SK-N-SH (cell line): ENCODE results near the gene RASA3. TPM values are rescaled to one million over a fixed set of nuclear protein-coding genes. Genes with fewer than 3 reads are reported as not detected.
A peak's percentile ranks its signal among the peaks of the same experiment; 100 is the strongest.

Experiments
- CTCF ChIA-PET: fragments of 300-600, 350-600 bp; formaldehyde crosslinking; extraction: SDS; loops from one replicate; lab custom pipeline; 2021; lab: Yijun Ruan, JAX
- POLR2A ChIA-PET: fragments of 350-600 bp; sonication (Branson Sonifier 250); formaldehyde crosslinking; extraction: SDS; loops from one replicate; lab custom pipeline; 2020; ENCODE audit warnings: antibody characterized with exemption, inconsistent platforms; lab: Yijun Ruan, JAX
- DNase-seq: peaks from one replicate; pipeline ENCODE4 v3.0.0; 2012
- H2AFZ ChIP-seq: fragments of 200-600 bp; sonication (generic); 2 replicates; pipeline ENCODE4 v1.8.1; 2016; ENCODE audit warnings: antibody characterized with exemption, mild to moderate bottlenecking, low read depth
- H3F3A ChIP-seq: fragments of 200-600 bp; sonication (generic); replicated peaks from 2 replicates; pipeline ENCODE3; 2016; ENCODE audit warnings: antibody characterized with exemption, mild to moderate bottlenecking; ENCODE audit not compliant: insufficient read depth
- H3K27ac ChIP-seq, 2 experiments: fragments of 200-500 bp in 1 of 2; fragments of 200-600 bp in 1 of 2; sonication (Bioruptor generic) in 1 of 2; sonication (generic), shearing (Covaris generic) in 1 of 2; 2 replicates each; pipeline versions ENCODE4 v1.5.1 to v1.6.1; 2014 to 2016; ENCODE audit warnings: low read depth in 2 of 2, inconsistent platforms in 1 of 2, low read length in 1 of 2, mild to moderate bottlenecking in 1 of 2, mixed read lengths in 1 of 2
- H3K27me3 ChIP-seq: fragments of 200-600 bp; sonication (generic), shearing (Covaris generic); 2 replicates; pipeline ENCODE4 v1.6.1; 2016; ENCODE audit warnings: mixed run types; ENCODE audit not compliant: insufficient read depth
- H3K36me3 ChIP-seq, 2 experiments: fragments of 200-500 bp in 1 of 2; fragments of 200-600 bp in 1 of 2; sonication (Bioruptor generic) in 1 of 2; sonication (generic) in 1 of 2; replicated peaks in 1 of 2; 2 replicates each; pipeline versions ENCODE3 to v1.5.1; 2014 to 2016; ENCODE audit warnings: low read length in 1 of 2, mild to moderate bottlenecking in 1 of 2; ENCODE audit not compliant: insufficient read depth in 2 of 2, control insufficient read depth in 1 of 2
- H3K4me1 ChIP-seq, 2 experiments: fragments of 200-500 bp in 1 of 2; fragments of 200-600 bp in 1 of 2; sonication (Bioruptor generic) in 1 of 2; sonication (generic), shearing (Covaris generic) in 1 of 2; 2 replicates each; pipeline versions ENCODE4 v1.5.1 to v1.6.1; 2014 to 2016; ENCODE audit warnings: low read depth in 1 of 2, low read length in 1 of 2, mixed run types in 1 of 2; ENCODE audit not compliant: insufficient read depth in 2 of 2, control insufficient read depth in 1 of 2
- H3K4me2 ChIP-seq: fragments of 200-600 bp; sonication (generic), shearing (Covaris generic); 2 replicates; pipeline ENCODE4 v1.6.1; 2017; ENCODE audit warnings: mixed run types
- H3K4me3 ChIP-seq, 2 experiments: fragments of 200-500 bp in 1 of 2; fragments of 200-600 bp in 1 of 2; sonication (Bioruptor generic) in 1 of 2; sonication (generic), shearing (Covaris generic) in 1 of 2; 2 replicates each; pipeline versions ENCODE4 v1.5.1 to v1.8.1; 2014 to 2016; ENCODE audit warnings: low read depth in 2 of 2, inconsistent platforms in 1 of 2, low read length in 1 of 2, mild to moderate bottlenecking in 1 of 2, mixed read lengths in 1 of 2, moderate library complexity in 1 of 2
- H3K79me2 ChIP-seq: fragments of 200-600 bp; sonication (generic); 2 replicates; pipeline ENCODE4 v1.8.1; 2017; ENCODE audit warnings: mild to moderate bottlenecking; ENCODE audit not compliant: insufficient read depth
- H3K9ac ChIP-seq: fragments of 200-600 bp; sonication (generic); 2 replicates; pipeline ENCODE4 v1.6.1; 2017; ENCODE audit warnings: mixed run types
- H3K9me2 ChIP-seq: fragments of 200-600 bp; sonication (generic); 2 replicates; pipeline ENCODE4 v1.6.1; 2017; ENCODE audit warnings: mixed run types
- H3K9me3 ChIP-seq: fragments of 200-600 bp; sonication (generic); 2 replicates; pipeline ENCODE4 v1.6.1; 2017; ENCODE audit warnings: mixed run types, mild to moderate bottlenecking, moderate library complexity
- H4K20me1 ChIP-seq: fragments of 200-600 bp; sonication (generic); 2 replicates; pipeline ENCODE4 v1.6.1; 2017; ENCODE audit warnings: mild to moderate bottlenecking, mixed run types; ENCODE audit not compliant: insufficient read depth
- EP300 ChIP-seq, 2 experiments: IDR thresholded peaks; 2 replicates each; pipeline versions ENCODE4 v1.4.0 to v1.6.1; 2012; ENCODE audit warnings: borderline replicate concordance in 1 of 2, low read depth in 1 of 2, low read length in 1 of 2
- EZH2phosphoT487 ChIP-seq: fragments of 200-600 bp; sonication (generic); IDR thresholded peaks from 2 replicates; pipeline ENCODE4 v1.6.1; 2017; ENCODE audit warnings: low read depth, mixed run types, mild to moderate bottlenecking, antibody characterized with exemption, moderate library complexity, borderline replicate concordance
- FOXJ3 ChIP-seq: sonication (generic); formaldehyde crosslinking; IDR thresholded peaks from 2 replicates; pipeline ENCODE4 v1.5.1; 2020; ENCODE audit warnings: mild to moderate bottlenecking, missing genetic modification reagents
- FOXM1 ChIP-seq: IDR thresholded peaks from 2 replicates; pipeline ENCODE4 v1.4.0; 2012; ENCODE audit warnings: low read depth, mild to moderate bottlenecking
- IRF3 ChIP-seq: fragments of 150-350 bp; IDR thresholded peaks from 2 replicates; pipeline ENCODE4 v1.6.1; 2016; ENCODE audit warnings: mild to moderate bottlenecking, low read depth, low read length
- MAX ChIP-seq: IDR thresholded peaks from 2 replicates; pipeline ENCODE4 v1.4.0; 2012; ENCODE audit warnings: low read depth
- MXI1 ChIP-seq: IDR thresholded peaks from 2 replicates; pipeline ENCODE4 v1.6.1; 2012; ENCODE audit warnings: mild to moderate bottlenecking, low read depth, low read length, improper control_type of control experiment
- PBX3 ChIP-seq: IDR thresholded peaks from 2 replicates; pipeline ENCODE4; 2012
- POLR2AphosphoS5 ChIP-seq: IDR thresholded peaks from 2 replicates; pipeline ENCODE4 v1.6.1; 2012; ENCODE audit warnings: low read depth, low read length
- RFX5 ChIP-seq: IDR thresholded peaks from 2 replicates; pipeline ENCODE4 v1.6.1; 2012; ENCODE audit warnings: mild to moderate bottlenecking, improper control_type of control experiment, low read length
- TAF1 ChIP-seq: IDR thresholded peaks from 2 replicates; pipeline ENCODE4 v1.6.1; 2012; ENCODE audit warnings: low read depth, mild to moderate bottlenecking, low read length, moderate library complexity, borderline replicate concordance
- TCF12 ChIP-seq: IDR thresholded peaks from 2 replicates; pipeline ENCODE4 v1.4.0; 2012
- TEAD4 ChIP-seq: IDR thresholded peaks from 2 replicates; pipeline ENCODE4 v1.4.0; 2012; ENCODE audit warnings: mild to moderate bottlenecking, borderline replicate concordance; ENCODE audit not compliant: insufficient read depth
- USF1 ChIP-seq: IDR thresholded peaks from 2 replicates; pipeline ENCODE4 v1.4.0; 2012; ENCODE audit warnings: low read depth, borderline replicate concordance
- YY1 ChIP-seq: IDR thresholded peaks from 2 replicates; pipeline ENCODE4 v1.4.0; 2012; ENCODE audit warnings: low read depth, mild to moderate bottlenecking
- ZBTB33 ChIP-seq: IDR thresholded peaks from 2 replicates; pipeline ENCODE4 v1.4.0; 2012; ENCODE audit warnings: low read depth, borderline replicate concordance
- WGBS: methylation state at CpG from one replicate; pipeline ENCODE4 v1.1.6; 2017; ENCODE audit warnings: low lambda C conversion rate; 5-methylcytosine and 5-hydroxymethylcytosine counted together
- polyA plus RNA-seq, 3 experiments: library from polyadenylated mRNA; depleted of rRNA; stranded (reverse); fragments of >200 nt; gene quantifications; 2 replicates each; pipeline ENCODE4 v1.2.3, GENCODE V29; 2012
- TF ChIP-seq, protein P1 (sequence below): fragments of 200-600 bp; sonication (generic); IDR thresholded peaks from 2 replicates; pipeline ENCODE4 v1.6.1; 2017; ENCODE audit warnings: antibody characterized with exemption, mild to moderate bottlenecking, moderate library complexity

RASA3 gene
- polyA plus RNA-seq, 1 of the 3 experiments (the other 2 are of a cell fraction) = 25.1 TPM

DNA sequence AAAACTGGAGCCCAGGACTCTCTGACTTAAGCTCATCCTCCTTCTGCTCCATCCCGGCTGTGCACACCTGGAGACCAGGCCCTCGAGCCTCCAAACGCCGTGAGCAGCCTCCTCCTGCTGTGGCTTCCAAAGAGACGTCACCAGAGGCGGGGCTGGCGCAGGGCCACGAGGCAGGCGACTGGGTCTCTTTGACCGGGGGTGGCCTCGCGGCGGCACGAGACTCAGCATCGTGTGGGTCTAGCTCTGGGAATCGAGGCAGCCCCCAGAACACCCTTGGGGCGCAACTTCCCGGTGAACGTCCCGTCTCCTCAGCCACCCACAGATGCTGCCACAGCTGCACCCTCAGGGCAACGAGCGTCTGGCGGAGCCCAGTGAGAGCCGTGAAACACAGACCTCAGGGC is 22.8 kb downstream of the RASA3 start:
- Histone ChIP-seq H3K27me3 (no peaks in the 10 kb centered on the region), H4K20me1 (peaks cover 30% of the 10 kb centered on the region), H3K4me1 (peaks cover 30 to 79% of the 10 kb centered on the region in 2 experiments), H3K9me3 (no peaks in the 10 kb centered on the region), H3K36me3 (peaks cover 3 to 4% of the 10 kb centered on the region in 2 experiments), H3K9ac (no peak overlapping the region), H3F3A (peaks cover 22% of the 10 kb centered on the region), H3K4me2 (no peak overlapping the region), H2AFZ (no peak overlapping the region), H3K9me2 (no peaks in the 10 kb centered on the region), H3K79me2 (peaks cover 90% of the 10 kb centered on the region), H3K4me3 (no peak overlapping the region), H3K27ac (peak overlapping the region; percentile 1 to 87; a peak in 3 of 4 replicates)
- 58% methylated on average over 16 of the region's 24 CpGs for WGBS
- peak; percentile 72; the same call in 1 of the 2 replicates for TF ChIP-seq FOXJ3 (CRISPR knock-in tag)
- TF ChIP-seq EP300 (IDR thresholded peaks at IDR 0.05; ENCODE audit: borderline replicate concordance in 1 of 2, low read depth in 1 of 2, low read length in 1 of 2) = peak in 1 of 2 experiments; percentile 47; a peak in 2 of 4 replicates
- no peak for TF ChIP-seq RFX5
- TF ChIP-seq POLR2AphosphoS5 = no peak
- no peak for TF ChIP-seq PBX3
- peak; percentile 53; the same call in 1 of the 2 replicates for TF ChIP-seq MXI1
- no peak for TF ChIP-seq IRF3
- TF ChIP-seq FOXM1 = no peak
- ChIA-PET POLR2A (interaction anchor here (0.8 to 1.4 kb wide), 2 partner anchors 12 to 22 kb away, joined by 3 to 5 read pairs; no protein-coding TSS in a partner anchor), CTCF (interaction anchor here (0.9 to 1.4 kb wide), 7 partner anchors 9 to 293 kb away, joined by 3 to 6 read pairs (median 5); no protein-coding TSS in a partner anchor)
- peak; percentile 85 for DNase-seq

DNA sequence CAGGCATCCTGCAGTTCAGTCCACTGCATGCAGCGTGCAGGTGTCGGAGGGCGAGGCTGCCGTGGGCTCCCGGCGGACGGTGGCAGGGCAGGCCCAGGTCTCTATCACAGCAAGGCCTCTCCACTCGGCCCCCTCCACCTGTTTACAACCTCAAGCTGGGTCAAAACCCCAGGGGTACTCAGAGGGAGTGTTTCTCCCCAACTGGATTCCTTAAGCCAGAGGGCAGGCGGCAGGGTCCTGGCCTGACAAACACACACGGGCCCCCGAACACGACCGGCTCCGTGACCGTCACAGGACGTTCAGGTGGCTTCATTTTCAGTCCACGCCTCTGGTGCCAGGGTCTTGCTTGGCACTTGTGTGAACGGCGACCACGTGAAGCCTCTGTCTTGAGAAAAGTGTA is 23.5 kb downstream of the RASA3 start:
- peaks cover 35% of the 10 kb centered on the region for H4K20me1 ChIP-seq
- H3K27me3 ChIP-seq = no peaks in the 10 kb centered on the region
- H3K9me3 ChIP-seq = no peaks in the 10 kb centered on the region
- peaks cover 3 to 4% of the 10 kb centered on the region in 2 experiments for H3K36me3 ChIP-seq
- H3K9ac ChIP-seq = no peak overlapping the region
- CTCF ChIA-PET = interaction anchor here (0.9 to 1.4 kb wide), 5 partner anchors 13 to 289 kb away, joined by 3 to 6 read pairs (median 5); no protein-coding TSS in a partner anchor
- no peak for DNase-seq
- no peaks in the 10 kb centered on the region for H3K9me2 ChIP-seq
- POLR2A ChIA-PET = interaction anchor here (1.4 kb wide), 1 partner anchor 11 kb away, joined by 5 read pairs; no protein-coding TSS in a partner anchor
- peak overlapping the region; percentile 71; the same call in 1 of the 2 replicates for H3K4me2 ChIP-seq
- 99% methylated on average over 14 of the region's 20 CpGs for WGBS
- peaks cover 27% of the 10 kb centered on the region for H3F3A ChIP-seq
- H3K27ac ChIP-seq = peak overlapping the region; percentile 1 to 87; a peak in 3 of 4 replicates
- H3K4me1 ChIP-seq = peaks cover 30 to 82% of the 10 kb centered on the region in 2 experiments
- H3K79me2 ChIP-seq = peaks cover 87% of the 10 kb centered on the region
- no peak overlapping the region for H2AFZ ChIP-seq
- H3K4me3 ChIP-seq = no peak overlapping the region
- TF ChIP-seq TEAD4 (no peak), ZBTB33 (no peak), TCF12 (no peak), EZH2phosphoT487 (no peak), MAX (no peak), RFX5 (no peak), YY1 (no peak), USF1 (no peak), TAF1 (no peak)
- TF ChIP-seq, protein P1, sequence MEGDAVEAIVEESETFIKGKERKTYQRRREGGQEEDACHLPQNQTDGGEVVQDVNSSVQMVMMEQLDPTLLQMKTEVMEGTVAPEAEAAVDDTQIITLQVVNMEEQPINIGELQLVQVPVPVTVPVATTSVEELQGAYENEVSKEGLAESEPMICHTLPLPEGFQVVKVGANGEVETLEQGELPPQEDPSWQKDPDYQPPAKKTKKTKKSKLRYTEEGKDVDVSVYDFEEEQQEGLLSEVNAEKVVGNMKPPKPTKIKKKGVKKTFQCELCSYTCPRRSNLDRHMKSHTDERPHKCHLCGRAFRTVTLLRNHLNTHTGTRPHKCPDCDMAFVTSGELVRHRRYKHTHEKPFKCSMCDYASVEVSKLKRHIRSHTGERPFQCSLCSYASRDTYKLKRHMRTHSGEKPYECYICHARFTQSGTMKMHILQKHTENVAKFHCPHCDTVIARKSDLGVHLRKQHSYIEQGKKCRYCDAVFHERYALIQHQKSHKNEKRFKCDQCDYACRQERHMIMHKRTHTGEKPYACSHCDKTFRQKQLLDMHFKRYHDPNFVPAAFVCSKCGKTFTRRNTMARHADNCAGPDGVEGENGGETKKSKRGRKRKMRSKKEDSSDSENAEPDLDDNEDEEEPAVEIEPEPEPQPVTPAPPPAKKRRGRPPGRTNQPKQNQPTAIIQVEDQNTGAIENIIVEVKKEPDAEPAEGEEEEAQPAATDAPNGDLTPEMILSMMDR = no peak
